Prostate gland (tissue), 2 donors: ENCODE results near the gene TSKS. TPM values are rescaled to one million over a fixed set of nuclear protein-coding genes. Genes with fewer than 3 reads are reported as not detected.

Experiments
- DNase-seq: peaks from one replicate; pipeline ENCODE4 v3.0.0-alpha.2; 2019; ENCODE audit warnings: low spot score
- H3K27ac ChIP-seq, 2 donors: fragments of 200-600 bp; sonication (generic); 2 replicates each; pipeline ENCODE4 v1.5.1; 2017 to 2019
- H3K27me3 ChIP-seq: fragments of 200-600 bp; sonication (generic); replicated peaks from 2 replicates; pipeline ENCODE4 v1.5.1; 2019; ENCODE audit not compliant: insufficient read depth
- H3K36me3 ChIP-seq, 2 donors: fragments of 200-600 bp; sonication (generic); 1 replicate in 1 of 2; 2 replicates in 1 of 2; pipeline versions ENCODE4 v1.5.1 to v1.8.1; 2017 to 2019
- H3K4me1 ChIP-seq: fragments of 200-600 bp; sonication (generic); replicated peaks from 2 replicates; pipeline ENCODE4 v1.5.1; 2019
- H3K4me3 ChIP-seq, 2 donors: fragments of 200-600 bp; sonication (generic); 2 replicates each; pipeline ENCODE4 v1.5.1; 2017 to 2019
- H3K9me3 ChIP-seq: fragments of 200-600 bp; sonication (generic); 2 replicates; pipeline ENCODE4 v1.5.1; 2017
- POLR2A ChIP-seq: fragments of 450-650 bp; IDR thresholded peaks from one replicate; pipeline ENCODE4 v1.6.1; 2016; ENCODE audit warnings: antibody characterized with exemption, mild to moderate bottlenecking
- POLR2AphosphoS5 ChIP-seq: sonication (generic); formaldehyde crosslinking; IDR thresholded peaks from one replicate; pipeline ENCODE4 v1.6.1; 2017; ENCODE audit warnings: antibody characterized with exemption
- WGBS: methylation state at CpG from one replicate; pipeline ENCODE4 v1.1.5; 2018; 5-methylcytosine and 5-hydroxymethylcytosine counted together
- intact Hi-C: fragments of 100-400 bp; cut with DNase I; formaldehyde crosslinking; loops from one replicate; pipeline ENCODE4 v1.14.2; 2022
- microRNA-seq: library from miRNA; unstranded; fragments of <30 nt; microRNA quantifications from one replicate; pipeline ENCODE4, GENCODE V29; 2016
- small RNA-seq, 2 donors: library from RNA; depleted of rRNA; stranded (forward); fragments of <200 nt; gene quantifications; one replicate each; pipeline ENCODE3, GENCODE V24; 2016
- total RNA-seq, 2 donors: library from RNA; depleted of rRNA; stranded (reverse); fragments of >200 nt; gene quantifications; one replicate each; pipeline ENCODE4 v1.1.0, GENCODE V29; 2016
- TF ChIP-seq, protein P1 (sequence below), 4 experiments: fragments of 200-600 bp in 2 of 4; fragments of 450-650 bp in 2 of 4; sonication (generic) in 2 of 4; IDR thresholded peaks; 1 replicate in 3 of 4; 2 replicates in 1 of 4; pipeline ENCODE4 v1.5.1; 2016 to 2019; ENCODE audit warnings: antibody characterized with exemption in 4 of 4, mild to moderate bottlenecking in 2 of 4, moderate library complexity in 2 of 4

The TSKS gene
- total RNA-seq, 2 donors from 2014 or later = 10.6 TPM; not detected in 1

DNA sequence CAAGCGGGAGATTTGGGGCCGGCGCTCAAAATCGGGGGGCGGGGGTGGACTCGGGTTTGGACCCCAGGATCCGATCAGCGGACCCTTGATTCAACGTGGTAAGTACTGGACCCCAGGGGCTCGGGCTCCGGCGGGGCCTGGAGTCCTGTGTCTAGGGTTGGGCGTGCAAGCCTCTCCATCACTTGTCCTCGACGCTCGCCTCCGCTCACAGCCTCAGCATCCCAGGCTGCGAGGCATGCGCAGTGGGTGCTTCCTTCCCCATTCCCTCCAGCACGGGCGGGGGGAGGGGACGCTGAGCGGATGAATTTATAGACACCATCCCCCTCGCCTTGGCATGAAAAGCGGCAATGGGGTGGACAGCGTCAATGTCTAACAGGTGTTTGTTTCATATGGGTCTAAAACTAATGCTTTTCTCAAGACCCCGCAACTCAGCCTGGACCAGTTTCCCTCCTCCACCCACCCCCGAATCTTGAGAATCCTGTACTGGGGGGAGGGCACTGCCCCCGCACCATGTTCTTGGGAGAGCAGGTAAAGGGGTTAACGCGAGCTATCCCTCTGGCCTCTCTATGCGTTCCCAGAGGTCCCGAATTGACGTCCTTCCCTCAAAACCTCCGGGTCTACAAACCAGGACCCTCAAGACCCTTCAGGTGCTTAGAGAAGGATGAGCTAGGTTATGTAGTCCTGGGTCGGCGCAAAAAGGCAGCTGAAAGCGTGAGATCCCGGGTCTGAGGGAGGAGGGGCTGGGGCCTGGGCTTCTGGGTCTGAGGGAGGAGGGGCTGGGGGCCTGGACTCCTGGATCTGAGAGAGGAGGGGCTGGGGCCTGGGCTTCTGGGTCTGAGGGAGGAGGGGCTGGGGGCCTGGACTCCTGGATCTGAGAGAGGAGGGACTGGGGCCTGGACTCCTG lies 71.6 kb downstream of the TSKS start:
- DNase-seq = no peak
- Histone ChIP-seq H3K9me3 (no peaks in the 10 kb centered on the region), H3K27ac (peak overlapping the region; percentile 58 to 68), H3K27me3 (no peaks in the 10 kb centered on the region), H3K36me3 (peaks cover 0 to 7% of the 10 kb centered on the region in 2 donors), H3K4me1 (no peaks in the 10 kb centered on the region), H3K4me3 (peak overlapping the region; percentile 28 to 44)
- WGBS = 13% methylated on average over 39 of the region's 39 CpGs
- intact Hi-C loops = loop anchor here (5.0 kb wide), 1 partner anchor 76 kb away; the partner anchor contains the start of gene AP2A1
- TF ChIP-seq, protein P1, sequence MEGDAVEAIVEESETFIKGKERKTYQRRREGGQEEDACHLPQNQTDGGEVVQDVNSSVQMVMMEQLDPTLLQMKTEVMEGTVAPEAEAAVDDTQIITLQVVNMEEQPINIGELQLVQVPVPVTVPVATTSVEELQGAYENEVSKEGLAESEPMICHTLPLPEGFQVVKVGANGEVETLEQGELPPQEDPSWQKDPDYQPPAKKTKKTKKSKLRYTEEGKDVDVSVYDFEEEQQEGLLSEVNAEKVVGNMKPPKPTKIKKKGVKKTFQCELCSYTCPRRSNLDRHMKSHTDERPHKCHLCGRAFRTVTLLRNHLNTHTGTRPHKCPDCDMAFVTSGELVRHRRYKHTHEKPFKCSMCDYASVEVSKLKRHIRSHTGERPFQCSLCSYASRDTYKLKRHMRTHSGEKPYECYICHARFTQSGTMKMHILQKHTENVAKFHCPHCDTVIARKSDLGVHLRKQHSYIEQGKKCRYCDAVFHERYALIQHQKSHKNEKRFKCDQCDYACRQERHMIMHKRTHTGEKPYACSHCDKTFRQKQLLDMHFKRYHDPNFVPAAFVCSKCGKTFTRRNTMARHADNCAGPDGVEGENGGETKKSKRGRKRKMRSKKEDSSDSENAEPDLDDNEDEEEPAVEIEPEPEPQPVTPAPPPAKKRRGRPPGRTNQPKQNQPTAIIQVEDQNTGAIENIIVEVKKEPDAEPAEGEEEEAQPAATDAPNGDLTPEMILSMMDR (IDR thresholded peaks at IDR 0.05) = no peak
- TF ChIP-seq POLR2A (no peak), POLR2AphosphoS5 (no peak)

GRCh38 chr19:49690656-49691242 lies 72.4 kb downstream of the TSKS start, which contains the start of gene CPT1C:
CPT1C (plus strand) TSS chr19:49691116; CDS start chr19:49692253, 1,137 bp downstream.
- Histone ChIP-seq H3K27me3 (no peaks in the 10 kb centered on the region), H3K36me3 (peaks cover 0 to 13% of the 10 kb centered on the region in 2 donors), H3K4me1 (no peaks in the 10 kb centered on the region), H3K9me3 (no peaks in the 10 kb centered on the region), H3K4me3 (peak within 1 kb of the TSS; percentile 28 to 44), H3K27ac (peak within 1 kb of the TSS; percentile 58 to 68)
- 1% methylated on average over 38 of the region's 38 CpGs for WGBS
- peak; percentile 58 for TF ChIP-seq POLR2A
- TF ChIP-seq POLR2AphosphoS5 = peak; percentile 83
- TF ChIP-seq, protein P1 (IDR thresholded peaks at IDR 0.05) = no peak
- DNase-seq = peak; percentile 81
- intact Hi-C loops = loop anchor here (5.0 kb wide), 1 partner anchor 77 kb away; the partner anchor contains the start of gene AP2A1

DNA sequence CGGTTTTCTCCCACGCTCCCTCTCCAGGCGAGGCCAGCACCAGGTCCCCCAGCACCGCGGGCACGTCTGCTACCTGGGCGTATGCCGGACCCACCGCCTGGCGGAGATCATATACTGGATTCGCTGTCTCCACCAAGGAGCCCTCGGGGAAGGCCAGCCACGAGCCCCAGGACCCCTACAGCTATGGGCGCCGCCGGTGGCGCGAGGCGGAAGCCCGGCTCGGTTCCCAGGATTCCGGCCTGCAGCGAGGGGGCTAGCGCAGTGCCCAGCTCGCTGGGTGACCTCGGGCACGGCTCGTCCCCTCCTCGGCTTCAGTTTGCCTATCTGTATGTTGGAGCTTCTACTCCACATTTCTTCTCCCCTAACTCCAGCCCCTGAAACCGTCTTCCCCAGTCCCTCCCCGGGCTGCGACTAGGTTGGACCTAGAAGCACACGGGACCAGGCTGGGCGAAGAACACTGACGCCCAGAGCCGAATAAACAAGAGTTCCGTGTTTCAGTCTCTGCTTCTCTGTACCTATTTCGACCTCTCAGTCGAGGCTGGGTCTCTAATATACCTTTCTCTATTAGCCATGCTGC lies 72.9 kb downstream of the TSKS start:
- DNase-seq = no peak

More for the DNA sequence above, 72.9 kb downstream of the TSKS start:
- Histone ChIP-seq H3K27ac (peak overlapping the region; percentile 58 to 68), H3K4me3 (peak overlapping the region; percentile 28 to 44), H3K4me1 (no peaks in the 10 kb centered on the region), H3K36me3 (peaks cover 0 to 15% of the 10 kb centered on the region in 2 donors), H3K9me3 (no peaks in the 10 kb centered on the region), H3K27me3 (no peaks in the 10 kb centered on the region)
- intact Hi-C loops = loop anchor here (5.0 kb wide), 1 partner anchor 77 kb away; the partner anchor contains the start of gene AP2A1
- TF ChIP-seq POLR2AphosphoS5 (no peak), POLR2A (no peak)
- TF ChIP-seq, protein P1 (IDR thresholded peaks at IDR 0.05) = no peak
- WGBS = 11% methylated on average over 39 of the region's 39 CpGs

Small RNA genes within 50 kb of the gene (microRNA-seq; reads per million reads assigned to microRNA genes)
- not detected for gene MIR6799

Small RNA genes within 50 kb of the gene (small RNA-seq; reads per million reads assigned to genes)
- gene MIR6799 (0 reads per million in 2 donors), gene RNU6-841P (0 reads per million in 2 donors)

Other genes with a start within 250 kb of the TSKS start
- gene RCN3, start 235.3 kb downstream of the TSKS start, total RNA-seq = 10 to 100 TPM in 1 of 2 donors, 1 to 10 TPM in 1; 2.5 to 14.5 TPM
- gene NOSIP, start 182.8 kb downstream of the TSKS start, total RNA-seq = 10 to 100 TPM; 62.9 to 91.7 TPM
- 10 to 100 TPM in 1 of 2 donors, 1 to 10 TPM in 1; 8.1 to 22.5 TPM for gene PRRG2, start 182.0 kb downstream of the TSKS start, total RNA-seq
- gene PRR12, start 172.1 kb downstream of the TSKS start, total RNA-seq = 10 to 100 TPM; 24.0 to 41.9 TPM
- gene RRAS, start 123.2 kb downstream of the TSKS start, total RNA-seq = 10 to 100 TPM; 59.1 to 72.3 TPM
- 10 to 100 TPM; 47.9 to 80.8 TPM for gene SCAF1, start 121.1 kb downstream of the TSKS start, total RNA-seq
- 10 to 100 TPM; 53.4 to 58.0 TPM for gene IRF3, start 97.4 kb downstream of the TSKS start, total RNA-seq
- gene BCL2L12, start 97.4 kb downstream of the TSKS start, total RNA-seq = 10 to 100 TPM; 11.6 to 11.7 TPM
- 100 to 1,000 TPM; 142 to 300 TPM for gene PRMT1, start 86.0 kb downstream of the TSKS start, total RNA-seq
- 1 to 10 TPM in 1 of 2 donors, under 1 TPM in 1; 0.68 to 6.1 TPM for gene ADM5, start 73.7 kb downstream of the TSKS start, total RNA-seq
- 1 to 10 TPM in 1 of 2 donors, under 1 TPM in 1; 0.96 to 5.5 TPM for gene CPT1C, start 72.2 kb downstream of the TSKS start, total RNA-seq
- 100 to 1,000 TPM in 1 of 2 donors, 10 to 100 TPM in 1; 62.7 to 252 TPM for gene AP2A1, start 3.7 kb upstream of the TSKS start, total RNA-seq
- 10 to 100 TPM; 39.2 to 45.4 TPM for gene FUZ, start 50.0 kb upstream of the TSKS start, total RNA-seq
- gene MED25, start 55.0 kb upstream of the TSKS start, total RNA-seq = 100 to 1,000 TPM in 1 of 2 donors, 10 to 100 TPM in 1; 38.4 to 173 TPM
- gene PTOV1, start 87.9 kb upstream of the TSKS start, total RNA-seq = 100 to 1,000 TPM; 179 to 252 TPM
- gene PNKP, start 104.3 kb upstream of the TSKS start, total RNA-seq = 100 to 1,000 TPM in 1 of 2 donors, 10 to 100 TPM in 1; 64.9 to 128 TPM
- gene AKT1S1, start 114.0 kb upstream of the TSKS start, total RNA-seq = 10 to 100 TPM; 27.6 to 30.2 TPM
- gene TBC1D17, start 114.4 kb upstream of the TSKS start, total RNA-seq = 10 to 100 TPM; 33.0 to 51.4 TPM
- 1 to 10 TPM in 1 of 2 donors, under 1 TPM in 1; 0.14 to 2.5 TPM for gene IL4I1, start 133.6 kb upstream of the TSKS start, total RNA-seq
- gene ATF5, start 165.9 kb upstream of the TSKS start, total RNA-seq = 10 to 100 TPM; 14.0 to 16.4 TPM
- gene NUP62, start 166.2 kb upstream of the TSKS start, total RNA-seq = 10 to 100 TPM; 44.4 to 76.9 TPM
- gene SIGLEC11, start 197.9 kb upstream of the TSKS start, total RNA-seq = 1 to 10 TPM in 1 of 2 donors, under 1 TPM in 1; 0.68 to 1.0 TPM